ENCODE measurements around the gene JAKMIP3. TPM values are rescaled to one million over a fixed set of nuclear protein-coding genes. Genes with fewer than 3 reads are reported as not detected.

JAKMIP3 gene
- total and polyA plus RNA-seq, 4 experiments from 2014 or later, result 0.03 to 0.36 (median 0.29) TPM; not detected in 1

- Histone ChIP-seq H3K36me3 (ENCODE audit: insufficient read depth, low read length) (no peaks in the 10 kb centered on the region), H3K4me1 (ENCODE audit: insufficient read depth, low read length) (no peaks in the 10 kb centered on the region), H3K4me3 (ENCODE audit: low read length in 2 of 2) (no peak overlapping the region), H3K9me3 (ENCODE audit: control insufficient read depth in 1 of 2, low read length in 2 of 2) (no peaks in the 10 kb centered on the region), H3K27ac (ENCODE audit: low read depth, low read length) (no peak overlapping the region), H3K27me3 (ENCODE audit: insufficient read depth, low read length) (no peaks in the 10 kb centered on the region)
- ChIA-PET POLR2A (ENCODE audit: partially characterized antibody) (no interaction called here), CTCF (ENCODE audit: partially characterized antibody) (interaction anchor here (1.3 kb wide), 1 partner anchor 219 kb away, joined by 3 read pairs; no protein-coding TSS in a partner anchor)
- no peaks in the 10 kb centered on the region for H3K9me3 Mint-ChIP-seq
- intact Hi-C loops (cut with micrococcal nuclease), result no loop called here
- H3K4me1 Mint-ChIP-seq, result no peaks in the 10 kb centered on the region
- H3K27me3 Mint-ChIP-seq, result peaks cover 5 to 9% of the 10 kb centered on the region in 2 donors
- no peak overlapping the region for H3K27ac Mint-ChIP-seq
- DNase-seq, result no peak
- H3K4me3 Mint-ChIP-seq, result no peak overlapping the region
- no peaks in the 10 kb centered on the region for H3K36me3 Mint-ChIP-seq
These were observed 38.9 kb downstream of the JAKMIP3 start for GRCh38 chr10:132104471-132105301.

- Histone ChIP-seq H3K27me3 (ENCODE audit: insufficient read depth, low read length) (no peaks in the 10 kb centered on the region), H3K9me3 (ENCODE audit: control insufficient read depth in 1 of 2, low read length in 2 of 2) (no peaks in the 10 kb centered on the region), H3K4me3 (ENCODE audit: low read length in 2 of 2) (no peak overlapping the region), H3K27ac (ENCODE audit: low read depth, low read length) (no peak overlapping the region), H3K36me3 (ENCODE audit: insufficient read depth, low read length) (no peaks in the 10 kb centered on the region), H3K4me1 (ENCODE audit: insufficient read depth, low read length) (no peaks in the 10 kb centered on the region)
- Mint-ChIP-seq H3K9me3 (no peaks in the 10 kb centered on the region), H3K4me1 (no peaks in the 10 kb centered on the region), H3K4me3 (no peak overlapping the region), H3K36me3 (no peaks in the 10 kb centered on the region), H3K27me3 (peaks cover 8 to 9% of the 10 kb centered on the region in 2 donors), H3K27ac (no peak overlapping the region)
- POLR2A ChIA-PET (ENCODE audit: partially characterized antibody), result no interaction called here
- intact Hi-C loops (cut with micrococcal nuclease), result no loop called here
- CTCF ChIA-PET (ENCODE audit: partially characterized antibody), result no interaction called here
- DNase-seq, result no peak
These were observed 39.7 kb downstream of the JAKMIP3 start for GRCh38 chr10:132105302-132105995.

GRCh38 chr10:132106431-132106830 is 40.7 kb downstream of the JAKMIP3 start:
- H3K36me3 ChIP-seq (ENCODE audit: insufficient read depth, low read length), result no peaks in the 10 kb centered on the region
- intact Hi-C loops (cut with micrococcal nuclease), result no loop called here
- Mint-ChIP-seq H3K27ac (no peak overlapping the region), H3K27me3 (peaks cover 4 to 5% of the 10 kb centered on the region in 2 donors), H3K4me3 (no peak overlapping the region), H3K4me1 (no peaks in the 10 kb centered on the region), H3K9me3 (no peaks in the 10 kb centered on the region), H3K36me3 (no peaks in the 10 kb centered on the region)
- H3K27me3 ChIP-seq (ENCODE audit: insufficient read depth, low read length), result no peaks in the 10 kb centered on the region
- no peaks in the 10 kb centered on the region for H3K4me1 ChIP-seq (ENCODE audit: insufficient read depth, low read length)
- DNase-seq, result no peak
- no peak overlapping the region for H3K4me3 ChIP-seq (ENCODE audit: low read length in 2 of 2)
- no peaks in the 10 kb centered on the region for H3K9me3 ChIP-seq (ENCODE audit: control insufficient read depth in 1 of 2, low read length in 2 of 2)
- H3K27ac ChIP-seq (ENCODE audit: low read depth, low read length), result no peak overlapping the region
- ChIA-PET POLR2A (ENCODE audit: partially characterized antibody) (no interaction called here), CTCF (ENCODE audit: partially characterized antibody) (no interaction called here)

GRCh38 chr10:132107186-132107948 is 41.6 kb downstream of the JAKMIP3 start:
- H3K9me3 ChIP-seq (ENCODE audit: control insufficient read depth in 1 of 2, low read length in 2 of 2), result no peaks in the 10 kb centered on the region
- intact Hi-C loops (cut with micrococcal nuclease), result no loop called here
- no peak for DNase-seq

GRCh38 chr10:132107949-132108877 is 42.5 kb downstream of the JAKMIP3 start:
- POLR2A ChIA-PET (ENCODE audit: partially characterized antibody), result no interaction called here
- H3K36me3 Mint-ChIP-seq, result no peaks in the 10 kb centered on the region
- H3K27me3 Mint-ChIP-seq, result peaks cover 0 to 2% of the 10 kb centered on the region in 2 donors
- DNase-seq, result no peak
- Histone ChIP-seq H3K36me3 (ENCODE audit: insufficient read depth, low read length) (no peaks in the 10 kb centered on the region), H3K4me3 (ENCODE audit: low read length in 2 of 2) (no peak overlapping the region), H3K9me3 (ENCODE audit: control insufficient read depth in 1 of 2, low read length in 2 of 2) (no peaks in the 10 kb centered on the region), H3K4me1 (ENCODE audit: insufficient read depth, low read length) (no peaks in the 10 kb centered on the region), H3K27me3 (ENCODE audit: insufficient read depth, low read length) (no peaks in the 10 kb centered on the region), H3K27ac (ENCODE audit: low read depth, low read length) (no peak overlapping the region)
- H3K9me3 Mint-ChIP-seq, result no peaks in the 10 kb centered on the region
- no peaks in the 10 kb centered on the region for H3K4me1 Mint-ChIP-seq
- H3K4me3 Mint-ChIP-seq, result no peak overlapping the region
- CTCF ChIA-PET (ENCODE audit: partially characterized antibody), result no interaction called here
- intact Hi-C loops (cut with micrococcal nuclease), result no loop called here
- H3K27ac Mint-ChIP-seq, result no peak overlapping the region

More at GRCh38 chr10:132107186-132107948, 41.6 kb downstream of the JAKMIP3 start:
- Histone ChIP-seq H3K27ac (ENCODE audit: low read depth, low read length) (no peak overlapping the region), H3K27me3 (ENCODE audit: insufficient read depth, low read length) (no peaks in the 10 kb centered on the region), H3K36me3 (ENCODE audit: insufficient read depth, low read length) (no peaks in the 10 kb centered on the region), H3K4me1 (ENCODE audit: insufficient read depth, low read length) (no peaks in the 10 kb centered on the region), H3K4me3 (ENCODE audit: low read length in 2 of 2) (no peak overlapping the region)
- ChIA-PET POLR2A (ENCODE audit: partially characterized antibody) (no interaction called here), CTCF (ENCODE audit: partially characterized antibody) (no interaction called here)
- Mint-ChIP-seq H3K27ac (no peak overlapping the region), H3K4me3 (no peak overlapping the region), H3K4me1 (no peaks in the 10 kb centered on the region), H3K9me3 (no peaks in the 10 kb centered on the region), H3K27me3 (peaks cover 2 to 5% of the 10 kb centered on the region in 2 donors), H3K36me3 (no peaks in the 10 kb centered on the region)

- Mint-ChIP-seq H3K27me3 (peaks cover 0 to 2% of the 10 kb centered on the region in 2 donors), H3K36me3 (no peaks in the 10 kb centered on the region), H3K27ac (no peak overlapping the region), H3K4me1 (no peaks in the 10 kb centered on the region), H3K4me3 (no peak overlapping the region), H3K9me3 (no peaks in the 10 kb centered on the region)
- DNase-seq, result no peak
- no peaks in the 10 kb centered on the region for H3K4me1 ChIP-seq (ENCODE audit: insufficient read depth, low read length)
- ChIA-PET POLR2A (ENCODE audit: partially characterized antibody) (no interaction called here), CTCF (ENCODE audit: partially characterized antibody) (no interaction called here)
- no peaks in the 10 kb centered on the region for H3K27me3 ChIP-seq (ENCODE audit: insufficient read depth, low read length)
- intact Hi-C loops (cut with micrococcal nuclease), result no loop called here
- no peaks in the 10 kb centered on the region for H3K9me3 ChIP-seq (ENCODE audit: control insufficient read depth in 1 of 2, low read length in 2 of 2)
- H3K27ac ChIP-seq (ENCODE audit: low read depth, low read length), result no peak overlapping the region
- H3K36me3 ChIP-seq (ENCODE audit: insufficient read depth, low read length), result no peaks in the 10 kb centered on the region
- no peak overlapping the region for H3K4me3 ChIP-seq (ENCODE audit: low read length in 2 of 2)
These were observed 43.8 kb downstream of the JAKMIP3 start for GRCh38 chr10:132109341-132110110.
